IMR-90 (cell line): ENCODE results near the gene DOC2B. TPM values are rescaled to one million over a fixed set of nuclear protein-coding genes. Genes with fewer than 3 reads are reported as not detected.

ENCODE experiments used
- ATAC-seq: fragments of 200-7000 bp; cut with Tn5 transposase; 2 replicates; pipeline ENCODE4 v1.9.1; 2020; ENCODE audit warnings: low read depth, mild to moderate bottlenecking, moderate library complexity
- BruUV-seq: library from RNA; stranded (reverse); fragments of 400-500 nt; replicated peaks from 2 replicates; lab custom pipeline; 2021; lab: Mats Ljungman, UMichigan
- CTCF ChIA-PET: fragments of 300-600 bp; formaldehyde crosslinking; extraction: SDS; loops from one replicate; lab custom pipeline; 2021; ENCODE audit warnings: antibody characterized with exemption; lab: Yijun Ruan, JAX
- POLR2A ChIA-PET: fragments of 300-600 bp; sonication (Branson Sonifier 250); formaldehyde crosslinking; loops from one replicate; lab custom pipeline; 2022; ENCODE audit warnings: antibody characterized with exemption; ENCODE audit not compliant: unreplicated experiment; lab: Charles Lee
- DNase-seq: peaks from one replicate; pipeline ENCODE4 v3.0.0; 2013
- H2AFZ ChIP-seq: replicated peaks from 2 replicates; pipeline ENCODE3; 2013; ENCODE audit warnings: low read length, mild to moderate bottlenecking; ENCODE audit not compliant: poor library complexity
- H2AK5ac ChIP-seq: 2 replicates; pipeline ENCODE4 v1.6.1; 2013; ENCODE audit warnings: low read depth, low read length, inconsistent platforms
- H2AK9ac ChIP-seq: replicated peaks from 2 replicates; pipeline ENCODE3; 2013; ENCODE audit warnings: mild to moderate bottlenecking, low read depth, low read length, moderate library complexity; ENCODE audit not compliant: poor library complexity
- H2BK120ac ChIP-seq: 2 replicates; pipeline ENCODE4 v1.6.1; 2013; ENCODE audit warnings: low read depth, low read length, inconsistent platforms
- H2BK15ac ChIP-seq: 3 replicates; pipeline ENCODE4 v1.6.1; 2013; ENCODE audit warnings: low read depth, low read length, inconsistent platforms
- H2BK20ac ChIP-seq: 2 replicates; pipeline ENCODE4 v1.6.1; 2013; ENCODE audit warnings: low read depth, mild to moderate bottlenecking, inconsistent platforms, low read length, moderate library complexity
- H2BK5ac ChIP-seq: 2 replicates; pipeline ENCODE4 v1.6.1; 2013; ENCODE audit warnings: mild to moderate bottlenecking, low read depth, low read length, inconsistent platforms; ENCODE audit not compliant: poor library complexity, severe bottlenecking
- H3K14ac ChIP-seq: replicated peaks from 2 replicates; pipeline ENCODE4 v1.6.1; 2013; ENCODE audit warnings: low read depth, low read length, inconsistent platforms
- H3K18ac ChIP-seq: 2 replicates; pipeline ENCODE4 v1.6.1; 2013; ENCODE audit warnings: low read depth, low read length, control low read depth
- H3K23ac ChIP-seq: 2 replicates; pipeline ENCODE4 v1.6.1; 2013; ENCODE audit warnings: low read depth, low read length, inconsistent platforms
- H3K27ac ChIP-seq: 2 replicates; pipeline ENCODE4 v1.5.1; 2013; ENCODE audit warnings: mild to moderate bottlenecking, control low read depth, low read length; ENCODE audit not compliant: insufficient read depth
- H3K27me3 ChIP-seq: 2 replicates; pipeline ENCODE4 v1.6.1; 2013; ENCODE audit warnings: low read length; ENCODE audit not compliant: control insufficient read depth, insufficient read depth
- H3K36me3 ChIP-seq: 2 replicates; pipeline ENCODE4 v1.6.1; 2013; ENCODE audit warnings: low read length, mixed read lengths; ENCODE audit not compliant: control insufficient read depth, insufficient read depth
- H3K4ac ChIP-seq: 2 replicates; pipeline ENCODE4 v1.6.1; 2013; ENCODE audit warnings: low read depth, low read length, inconsistent platforms
- H3K4me1 ChIP-seq: 2 replicates; pipeline ENCODE4 v1.6.1; 2013; ENCODE audit warnings: low read length, mixed read lengths; ENCODE audit not compliant: control insufficient read depth, insufficient read depth
- H3K4me2 ChIP-seq: 2 replicates; pipeline ENCODE4 v1.6.1; 2013; ENCODE audit warnings: low read depth, mild to moderate bottlenecking, control low read depth, low read length, moderate library complexity
- H3K4me3 ChIP-seq: 2 replicates; pipeline ENCODE4 v1.5.1; 2013; ENCODE audit warnings: low read depth, mild to moderate bottlenecking, control low read depth, low read length, moderate library complexity; ENCODE audit not compliant: insufficient read depth
- H3K56ac ChIP-seq: 2 replicates; pipeline ENCODE4 v1.6.1; 2013; ENCODE audit warnings: low read length, inconsistent platforms; ENCODE audit not compliant: insufficient read depth; ENCODE audit errors: extremely low read depth
- H3K79me1 ChIP-seq, 2 experiments: 2 replicates each; pipeline ENCODE4 v1.6.1; 2013; ENCODE audit warnings: low read length in 2 of 2, inconsistent platforms in 1 of 2, low read depth in 1 of 2
- H3K9ac ChIP-seq: 2 replicates; pipeline ENCODE4 v1.6.1; 2013; ENCODE audit warnings: low read depth, low read length, control low read depth
- H3K9me1 ChIP-seq: 2 replicates; pipeline ENCODE4 v1.6.1; 2013; ENCODE audit warnings: low read length, inconsistent platforms; ENCODE audit not compliant: insufficient read depth
- H3K9me3 ChIP-seq: 2 replicates; pipeline ENCODE4 v1.6.1; 2013; ENCODE audit warnings: low read length; ENCODE audit not compliant: control insufficient read depth, insufficient read depth
- H4K20me1 ChIP-seq: 2 replicates; pipeline ENCODE4 v1.6.1; 2013; ENCODE audit warnings: low read length, inconsistent platforms; ENCODE audit not compliant: insufficient read depth
- H4K5ac ChIP-seq: 2 replicates; pipeline ENCODE4 v1.6.1; 2013; ENCODE audit warnings: mild to moderate bottlenecking, low read depth, low read length, control low read depth
- H4K8ac ChIP-seq, 2 experiments: 2 replicates each; pipeline ENCODE4 v1.6.1; 2013; ENCODE audit warnings: low read depth in 2 of 2, low read length in 2 of 2, control low read depth in 1 of 2, inconsistent platforms in 1 of 2
- H4K91ac ChIP-seq: 2 replicates; pipeline ENCODE4 v1.6.1; 2013; ENCODE audit warnings: low read depth, low read length, inconsistent platforms; ENCODE audit not compliant: insufficient read depth
- CHD1 ChIP-seq: IDR thresholded peaks from 2 replicates; pipeline ENCODE4 v1.6.1; 2012; ENCODE audit warnings: low read depth, low read length, improper control_type of control experiment
- MAZ ChIP-seq: IDR thresholded peaks from 2 replicates; pipeline ENCODE4 v1.6.1; 2012; ENCODE audit warnings: low read depth, mild to moderate bottlenecking, low read length, improper control_type of control experiment, moderate library complexity, borderline replicate concordance
- RAD21 ChIP-seq: IDR thresholded peaks from 2 replicates; pipeline ENCODE4 v1.6.1; 2012; ENCODE audit warnings: low read length, improper control_type of control experiment
- WGBS, 2 experiments: methylation state at CpG; one replicate each; pipeline versions ENCODE4 v1.1.5 to v1.1.7; 2013; ENCODE audit warnings: missing lambda C conversion rate in 2 of 2; ENCODE audit not compliant: insufficient read length in 1 of 2; ENCODE audit errors: extremely low coverage in 2 of 2; 5-methylcytosine and 5-hydroxymethylcytosine counted together
- dilution Hi-C: fragments of 300-500 bp; cut with HindIII; formaldehyde crosslinking; loops from one replicate; pipeline ENCODE4 v1.14.3; 2018; ENCODE audit warnings: low sequenced_read_pairs; ENCODE audit not compliant: unreplicated experiment
- in situ Hi-C: fragments of 300-500 bp; cut with MboI; formaldehyde crosslinking; loops from 3 replicates; pipeline ENCODE4 v1.14.3; 2019; ENCODE audit warnings: low sequenced_read_pairs, inconsistent platforms, mixed read lengths
- intact Hi-C: fragments of 100-400 bp; cut with micrococcal nuclease; formaldehyde crosslinking; loops from 2 replicates; pipeline ENCODE4 v1.10.0; 2022
- polyA plus RNA-seq, 3 experiments: library from polyadenylated mRNA; depleted of rRNA; stranded (reverse); fragments of >200 nt; gene quantifications; 2 replicates each; pipeline ENCODE4 v1.2.3, GENCODE V29; 2012; ENCODE audit warnings: low replicate concordance in 1 of 3
- total RNA-seq: library from RNA; depleted of rRNA; stranded (reverse); fragments of >200 nt; gene quantifications from 2 replicates; pipeline ENCODE4 v1.2.3, GENCODE V29; 2012

DOC2B gene
- total and polyA plus RNA-seq, 2 of the 4 experiments (the other 2 are of a cell fraction), result not detected

GRCh38 chr17:213286-214105 is 32.0 kb upstream of the DOC2B start:
- in situ Hi-C loops, result no loop called here
- H2BK20ac ChIP-seq, result no peak overlapping the region
- intact Hi-C loops, result no loop called here
- no peak overlapping the region for H2BK120ac ChIP-seq
- H3K4me2 ChIP-seq, result no peak overlapping the region
- no peak overlapping the region for H2BK15ac ChIP-seq
- no peaks in the 10 kb centered on the region for H3K79me1 ChIP-seq
- H4K8ac ChIP-seq, result no peak overlapping the region
- DNase-seq (no peak), ATAC-seq (no peak)
- H3K4me1 ChIP-seq, result no peaks in the 10 kb centered on the region
- H3K18ac ChIP-seq, result no peak overlapping the region
- H3K14ac ChIP-seq, result no peak overlapping the region
- H3K23ac ChIP-seq, result no peak overlapping the region
- no peak overlapping the region for H2AK9ac ChIP-seq
- no peak overlapping the region for H4K5ac ChIP-seq
- no peak overlapping the region for H2AK5ac ChIP-seq
- BruUV-seq, result no TSS peak
- WGBS, 2 experiments, result 72% methylated on average over 4 of the region's 25 CpGs; no CpG with 5 or more reads in 1 of the 2 experiments
- no peak overlapping the region for H3K27ac ChIP-seq
- H3K4ac ChIP-seq, result no peak overlapping the region
- no peak overlapping the region for H2AFZ ChIP-seq
- ChIA-PET CTCF (no interaction called here), POLR2A (no interaction called here)
- dilution Hi-C loops, result no loop called here
- H4K91ac ChIP-seq, result no peak overlapping the region
- TF ChIP-seq RAD21 (no peak), CHD1 (no peak), MAZ (no peak)
- H3K9me1 ChIP-seq, result no peaks in the 10 kb centered on the region
- peaks cover 3% of the 10 kb centered on the region for H3K9me3 ChIP-seq
- no peak overlapping the region for H2BK5ac ChIP-seq
- no peaks in the 10 kb centered on the region for H4K20me1 ChIP-seq
- H3K36me3 ChIP-seq, result no peaks in the 10 kb centered on the region
- no peak overlapping the region for H3K56ac ChIP-seq
- H3K27me3 ChIP-seq, result peaks cover 4% of the 10 kb centered on the region
- H3K9ac ChIP-seq, result no peak overlapping the region
- no peak overlapping the region for H3K4me3 ChIP-seq
